GM12878 (cell line): Measurements from ENCODE around the gene ZNF678. TPM values are rescaled to one million over a fixed set of nuclear protein-coding genes. Genes with fewer than 3 reads are reported as not detected.

Source experiments
- ATAC-seq: fragments of 200-7000 bp; cut with Tn5 transposase; 3 replicates; pipeline ENCODE4 v1.9.1; 2020; ENCODE audit warnings: mild to moderate bottlenecking, moderate library complexity
- BruUV-seq: library from RNA; stranded (reverse); fragments of 400-500 nt; replicated peaks from 2 replicates; lab custom pipeline; 2021; lab: Mats Ljungman, UMichigan
- CTCF ChIA-PET: fragments of 300-600 bp; sonication (Branson Sonifier 250); formaldehyde crosslinking; extraction: SDS; loops from one replicate; lab custom pipeline; 2021; ENCODE audit warnings: inconsistent platforms; lab: Yijun Ruan, JAX
- POLR2A ChIA-PET: fragments of 350-600 bp; formaldehyde crosslinking; extraction: SDS; loops from one replicate; lab custom pipeline; 2021; ENCODE audit warnings: inconsistent platforms; lab: Charles Lee
- RAD21 ChIA-PET: fragments of 300-600 bp; sonication (Branson Sonifier 250); formaldehyde crosslinking; loops from one replicate; lab custom pipeline; 2023; ENCODE audit warnings: antibody characterized with exemption; ENCODE audit not compliant: unreplicated experiment; lab: Charles Lee
- SMC1A ChIA-PET: fragments of 300-600 bp; sonication (Branson Sonifier 250); formaldehyde crosslinking; loops from one replicate; lab custom pipeline; 2023; ENCODE audit not compliant: unreplicated experiment, uncharacterized antibody; lab: Charles Lee
- DNase-seq: peaks from one replicate; pipeline ENCODE4 v3.0.0-alpha.2; 2011; ENCODE audit warnings: low read depth, low spot score
- FAIRE-seq: peaks from 3 replicates; lab custom pipeline; 2011; peaks lifted over from hg19 to GRCh38; lab: Jason Lieb, UNC
- H2AFZ ChIP-seq: 2 replicates; pipeline ENCODE4 v1.6.0; 2011; ENCODE audit warnings: low read depth, low read length, control low read depth; ENCODE audit not compliant: control insufficient read depth
- H3K27ac ChIP-seq: 2 replicates; pipeline ENCODE4 v1.5.1; 2011; ENCODE audit warnings: control low read depth; ENCODE audit not compliant: control insufficient read depth, insufficient read depth
- H3K27me3 ChIP-seq, 2 experiments: replicated peaks in 1 of 2; 2 replicates each; pipeline versions ENCODE4 v1.6.0 to v1.6.1; 2011; ENCODE audit warnings: low read length in 1 of 2; ENCODE audit not compliant: control insufficient read depth in 2 of 2, insufficient read depth in 2 of 2
- H3K36me3 ChIP-seq, 2 experiments: 2 replicates each; pipeline ENCODE4 v1.5.1; 2011; ENCODE audit warnings: low read length in 1 of 2; ENCODE audit not compliant: control insufficient read depth in 2 of 2, insufficient read depth in 2 of 2
- H3K4me1 ChIP-seq: 2 replicates; pipeline ENCODE4 v1.6.1; 2011; ENCODE audit warnings: mild to moderate bottlenecking, low read length, moderate library complexity, mixed read lengths; ENCODE audit not compliant: control insufficient read depth, insufficient read depth
- H3K4me2 ChIP-seq: 2 replicates; pipeline ENCODE4 v1.6.0; 2011; ENCODE audit warnings: control low read depth; ENCODE audit not compliant: control insufficient read depth, insufficient read depth
- H3K4me3 ChIP-seq: fragments of 200-600 bp; sonication (generic); 2 replicates; pipeline ENCODE4 v1.5.1; 2016
- H3K79me2 ChIP-seq: 2 replicates; pipeline ENCODE4 v1.6.0; 2011; ENCODE audit warnings: low read length; ENCODE audit not compliant: control insufficient read depth, insufficient read depth
- H3K9ac ChIP-seq: 2 replicates; pipeline ENCODE4 v1.8.0; 2011; ENCODE audit warnings: low read length, control low read depth, mixed read lengths; ENCODE audit not compliant: control insufficient read depth, insufficient read depth
- H3K9me3 ChIP-seq: replicated peaks from 3 replicates; pipeline ENCODE4 v1.5.1; 2011; ENCODE audit warnings: mild to moderate bottlenecking, low read length; ENCODE audit not compliant: control insufficient read depth, insufficient read depth
- H4K20me1 ChIP-seq: 2 replicates; pipeline ENCODE4 v1.6.0; 2011; ENCODE audit not compliant: control insufficient read depth, insufficient read depth
- CEBPZ ChIP-seq: fragments of 150-350 bp; IDR thresholded peaks from 2 replicates; pipeline ENCODE4 v1.6.1; 2016; ENCODE audit warnings: low read depth, low read length
- CHD2 ChIP-seq: IDR thresholded peaks from 2 replicates; pipeline ENCODE4 v1.6.1; 2011; ENCODE audit warnings: low read depth, low read length, improper control_type of control experiment, borderline replicate concordance
- EZH2 ChIP-seq: IDR thresholded peaks from 2 replicates; pipeline ENCODE4 v1.6.1; 2012; ENCODE audit warnings: low read depth, mild to moderate bottlenecking, control low read depth, inconsistent platforms, low read length, borderline replicate concordance; ENCODE audit not compliant: control insufficient read depth
- FOXK2 ChIP-seq: fragments of 450-650 bp; IDR thresholded peaks from 2 replicates; pipeline ENCODE4 v1.6.1; 2017; ENCODE audit warnings: mild to moderate bottlenecking, moderate library complexity
- MTA3 ChIP-seq: IDR thresholded peaks from 2 replicates; pipeline ENCODE4 v1.6.1; 2012; ENCODE audit warnings: low read length, inconsistent platforms, borderline replicate concordance
- NRF1 ChIP-seq: conservative IDR thresholded peaks from 2 replicates; pipeline ENCODE4 v1.6.1; 2011; ENCODE audit warnings: mild to moderate bottlenecking, low read depth, low read length, improper control_type of control experiment
- PKNOX1 ChIP-seq: fragments of 450-650 bp; IDR thresholded peaks from 2 replicates; pipeline ENCODE4 v1.6.1; 2016; ENCODE audit warnings: mild to moderate bottlenecking
- RB1 ChIP-seq: fragments of 450-650 bp; formaldehyde crosslinking; IDR thresholded peaks from 2 replicates; pipeline ENCODE4 v1.6.1; 2017; ENCODE audit warnings: mild to moderate bottlenecking, borderline replicate concordance
- SMAD1 ChIP-seq: fragments of 450-650 bp; IDR thresholded peaks from 2 replicates; pipeline ENCODE4 v1.6.1; 2018; ENCODE audit warnings: mild to moderate bottlenecking, low read depth; ENCODE audit not compliant: partially characterized antibody
- TCF12 ChIP-seq: IDR thresholded peaks from 2 replicates; pipeline ENCODE4 v1.6.1; 2011; ENCODE audit warnings: low read depth, mild to moderate bottlenecking, low read length
- ZBTB33 ChIP-seq: fragments of 450-650 bp; IDR thresholded peaks from 2 replicates; pipeline ENCODE4 v1.6.1; 2017; ENCODE audit warnings: mild to moderate bottlenecking
- ZNF592 ChIP-seq: fragments of 450-650 bp; IDR thresholded peaks from 2 replicates; pipeline ENCODE4 v1.6.1; 2017; ENCODE audit warnings: mild to moderate bottlenecking, moderate library complexity
- WGBS: methylation state at CpG from one replicate; pipeline ENCODE4 v1.1.6; 2016; ENCODE audit warnings: low lambda C conversion rate; ENCODE audit not compliant: insufficient replicate concordance, insufficient coverage; ENCODE audit errors: missing lambda C conversion rate; 5-methylcytosine and 5-hydroxymethylcytosine counted together
- in situ Hi-C: fragments of 300-500 bp; cut with MboI; formaldehyde crosslinking; loops from 9 replicates; pipeline ENCODE4 v1.14.3; 2018; ENCODE audit warnings: mixed read lengths
- intact Hi-C: fragments of 100-400 bp; cut with micrococcal nuclease; formaldehyde crosslinking; loops from one replicate; pipeline ENCODE4 v1.14.2; 2022; ENCODE audit not compliant: unreplicated experiment
- polyA plus RNA-seq, 11 experiments: library from polyadenylated mRNA; depleted of rRNA in 4 of 11; unstranded in 6 of 11; stranded (reverse) in 5 of 11; fragments of >200 nt; fragmentation: Nextera tagmentation in 4 of 11; fragmentation: Illumina TruSeq in 1 of 11; extraction: Ambion mirVana in 4 of 11; extraction: Trizol in 1 of 11; gene quantifications; 1 replicate in 1 of 11; 2 replicates in 10 of 11; pipeline versions ENCODE4 v1.2.1 to v1.2.3, GENCODE V29; 2011 to 2016; ENCODE audit warnings: inconsistent platforms in 2 of 11, missing spikeins in 2 of 11, low read depth in 1 of 11
- total RNA-seq, 4 experiments: library from RNA; depleted of rRNA in 3 of 4; stranded (reverse); fragments of >200 nt in 3 of 4; fragmentation: Illumina TruSeq in 1 of 4; extraction: Trizol in 1 of 4; gene quantifications; 2 replicates each; pipeline versions ENCODE4 v1.2.1 to v1.2.3, GENCODE V29; 2013 to 2021

ZNF678 gene
- total and polyA plus RNA-seq, 10 of the 15 experiments (the other 5 are each of a cell fraction or from before 2014, with no cell fraction given): 1.4 to 10.4 (median 3.5) TPM

GRCh38 chr1:227541129-227541528, 22.2 kb upstream of the ZNF678 start:
- Histone ChIP-seq H3K27ac (no peak overlapping the region), H4K20me1 (no peaks in the 10 kb centered on the region), H3K4me2 (no peak overlapping the region), H3K79me2 (no peaks in the 10 kb centered on the region), H3K9me3 (no peaks in the 10 kb centered on the region; the same call in 2 of the 3 replicates), H3K4me1 (peaks cover 3% of the 10 kb centered on the region; the same call in 1 of the 2 replicates), H2AFZ (no peak overlapping the region), H3K4me3 (no peak overlapping the region), H3K9ac (no peak overlapping the region), H3K36me3 (no peaks in the 10 kb centered on the region), H3K27me3 (no peaks in the 10 kb centered on the region)
- ChIA-PET POLR2A (no interaction called here), RAD21 (no interaction called here), SMC1A (no interaction called here), CTCF (interaction anchor here (0.6 to 3.6 kb wide), 4 partner anchors 18 to 975 kb away, joined by 3 to 21 read pairs (median 3); partner anchors contain the start of gene ZNF678)
- in situ Hi-C loops: no loop called here
- WGBS: 96% methylated on average over 5 of the region's 5 CpGs
- intact Hi-C loops: loop anchor here (10.0 kb wide), 1 partner anchor 404 kb away; the partner anchor contains the start of gene WNT9A
- FAIRE-seq (no peak), ATAC-seq (no peak), DNase-seq (no peak)
- no TSS peak for BruUV-seq
- TF ChIP-seq FOXK2 (no peak), TCF12 (no peak), PKNOX1 (no peak), NRF1 (no peak), EZH2 (no peak), ZNF592 (no peak), ZBTB33 (no peak), CHD2 (no peak), MTA3 (no peak), CEBPZ (no peak), SMAD1 (no peak), RB1 (no peak)
